Measurements from ENCODE around the gene TICAM2.

DNA sequence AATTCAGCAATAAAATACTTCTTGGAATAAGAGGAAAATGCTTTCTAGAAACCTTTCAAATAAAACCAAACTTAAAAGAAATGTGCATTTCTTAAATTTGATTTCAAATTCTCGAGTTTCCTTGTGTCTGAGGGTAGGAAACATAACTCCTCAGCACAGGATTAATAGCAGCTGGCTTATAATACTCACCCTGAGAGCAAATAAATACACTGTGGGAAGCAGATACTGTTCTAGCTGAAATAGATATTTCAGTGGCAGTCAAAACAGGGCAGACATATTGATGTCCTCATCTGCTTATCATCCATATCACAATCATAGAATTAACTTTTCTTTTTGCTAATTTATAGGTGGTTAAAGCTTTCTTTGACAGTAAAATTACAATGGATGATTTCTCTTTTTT lies 33.6 kb downstream of the TICAM2 start:
- TF ChIP-seq POLR2A (IDR thresholded peaks at IDR 0.05) (no peak), CTCF (IDR thresholded peaks at IDR 0.05) (no peak)
